8988T (cell line): Measurements from ENCODE around the gene FAM221B.

Source experiments
- DNase-seq: peaks from one replicate; pipeline ENCODE4 v3.0.0; 2011

FAM221B gene

GRCh38 chr9:35790025-35790384 lies 38.5 kb downstream of the FAM221B start:
- no peak for DNase-seq

GRCh38 chr9:35789541-35789940 lies 39.0 kb downstream of the FAM221B start:
- DNase-seq: no peak

DNA sequence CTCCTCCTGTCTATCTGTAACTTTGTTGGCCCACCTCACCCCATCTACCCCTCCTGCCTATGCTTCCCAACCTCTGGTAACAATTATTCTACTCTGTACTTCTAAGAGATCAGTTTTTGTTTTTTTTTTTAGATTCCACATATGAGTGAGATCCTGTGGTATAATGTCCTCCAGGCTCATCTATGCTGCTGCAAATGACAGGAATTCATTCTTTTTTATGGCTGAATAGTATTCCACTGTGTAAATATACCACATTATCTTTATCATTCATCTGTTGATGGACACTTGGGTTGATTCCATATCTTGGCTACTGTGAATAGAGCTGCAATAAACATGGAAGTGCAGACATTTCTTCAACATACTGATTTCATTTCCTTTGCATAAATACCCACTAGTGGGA lies 45.1 kb downstream of the FAM221B start:
- no peak for DNase-seq

DNA sequence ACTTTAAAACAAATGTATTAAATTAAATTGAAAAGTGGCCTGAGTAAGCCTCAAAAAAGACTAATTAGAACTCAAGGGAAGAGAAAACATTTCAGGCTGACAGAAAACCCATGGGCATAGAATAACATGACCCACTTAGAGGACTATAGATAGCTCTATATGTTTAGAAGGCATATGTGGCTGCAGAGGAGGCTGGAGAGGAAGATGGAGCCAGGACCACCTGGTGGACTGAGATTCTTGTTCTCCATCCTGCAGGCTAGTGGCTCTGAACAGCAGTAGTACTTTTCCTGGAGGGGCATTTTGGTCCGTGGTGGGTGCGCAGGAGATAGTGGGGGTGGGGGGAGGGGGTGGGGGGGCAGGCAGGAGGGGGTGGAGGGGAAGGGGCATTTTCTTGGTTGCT lies 47.5 kb downstream of the FAM221B start:
- DNase-seq: no peak

DNA sequence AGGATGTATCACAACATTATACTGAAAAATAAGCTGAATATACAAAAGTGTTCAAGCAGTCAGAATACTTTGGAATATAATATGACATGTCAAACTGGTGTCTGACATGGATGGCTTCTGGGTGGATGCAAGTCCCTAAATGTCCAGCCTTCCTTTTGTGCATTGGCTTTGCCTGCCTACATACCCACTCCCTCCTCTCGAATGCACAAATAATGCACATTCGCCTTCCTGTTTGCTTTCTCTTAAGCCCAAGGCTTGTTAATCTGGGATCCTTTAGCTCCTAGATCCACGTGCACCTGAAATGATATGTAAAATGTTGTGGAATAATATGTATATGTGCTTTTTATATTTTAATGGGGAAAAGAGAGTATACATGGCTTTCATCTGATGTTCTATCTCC lies 50.0 kb downstream of the FAM221B start:
- no peak for DNase-seq

DNA sequence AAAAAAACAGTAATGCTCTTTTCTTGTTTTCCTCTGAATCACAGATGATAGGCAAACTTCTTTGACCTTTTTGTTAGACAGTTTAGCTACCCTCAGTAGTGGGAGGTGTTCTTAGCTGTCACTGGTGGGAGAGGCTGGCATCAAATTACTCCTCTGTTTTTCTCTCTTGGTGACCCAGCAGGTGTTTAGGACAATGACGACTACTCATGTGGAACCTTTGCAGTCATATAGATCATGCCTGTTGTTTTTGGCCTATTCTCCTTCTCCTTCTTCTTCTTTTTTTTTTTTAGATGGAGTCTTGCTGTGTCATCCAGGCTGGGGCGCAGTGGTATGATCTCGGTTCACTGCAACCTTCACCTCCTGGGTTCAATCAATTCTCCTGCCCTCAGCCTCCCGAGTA lies 52.5 kb downstream of the FAM221B start:
- DNase-seq: no peak

DNA sequence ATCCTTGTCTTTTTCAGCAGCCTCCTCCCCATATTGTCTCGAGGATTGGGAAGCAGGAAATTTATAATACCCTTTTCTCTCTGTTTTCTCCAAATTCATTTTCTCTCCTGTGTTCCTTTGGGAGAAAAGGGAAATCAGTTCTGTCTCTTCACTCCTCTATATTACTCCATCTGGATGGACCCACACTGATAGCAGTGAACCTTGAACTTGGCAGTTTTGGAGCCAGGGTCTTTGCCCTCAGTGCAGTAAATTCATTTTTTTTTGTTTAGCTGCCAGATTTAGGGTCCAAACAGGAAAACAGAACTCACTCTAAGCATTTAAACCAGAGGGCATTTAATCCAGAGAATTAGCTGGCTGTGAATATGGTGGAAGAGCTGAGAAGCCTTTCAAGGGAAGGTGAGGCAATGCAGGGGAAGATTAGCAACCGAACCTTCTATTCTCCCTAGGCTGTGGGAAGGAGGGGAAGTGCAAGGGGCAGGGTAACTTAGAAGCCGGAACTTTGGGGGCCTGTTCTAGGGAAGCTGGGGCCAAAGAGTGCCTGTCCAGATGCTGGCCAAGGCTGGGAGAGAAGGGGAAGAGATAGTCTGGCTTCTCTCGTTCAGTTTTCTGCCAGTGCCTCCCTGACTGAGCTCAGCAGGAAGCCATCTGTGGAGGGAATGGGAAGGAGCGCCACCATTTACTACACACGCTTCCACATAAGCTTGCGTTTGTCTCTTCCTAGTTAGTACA lies 53.5 kb downstream of the FAM221B start:
- no peak for DNase-seq

GRCh38 chr9:35771943-35772342 lies 56.6 kb downstream of the FAM221B start:
- no peak for DNase-seq

DNA sequence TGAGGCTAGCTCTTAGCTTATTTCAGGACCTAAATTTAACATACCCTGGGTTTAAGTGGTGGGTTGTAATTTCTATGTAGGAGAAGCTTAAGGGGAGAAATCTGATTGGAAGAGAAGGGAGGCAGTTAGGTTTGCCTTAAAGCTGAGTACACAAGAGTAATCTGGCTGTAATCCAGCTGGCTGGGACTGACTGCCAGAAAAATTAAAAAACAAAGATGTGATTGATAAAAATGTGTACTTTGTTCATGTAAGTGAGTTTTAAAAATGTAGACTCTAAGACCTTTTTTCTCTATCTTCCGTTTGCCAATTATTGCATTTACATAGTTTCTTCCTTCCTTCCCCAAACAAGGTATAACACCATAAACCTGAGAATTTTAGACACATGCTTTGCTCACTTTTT lies 57.0 kb downstream of the FAM221B start:
- DNase-seq: no peak

DNA sequence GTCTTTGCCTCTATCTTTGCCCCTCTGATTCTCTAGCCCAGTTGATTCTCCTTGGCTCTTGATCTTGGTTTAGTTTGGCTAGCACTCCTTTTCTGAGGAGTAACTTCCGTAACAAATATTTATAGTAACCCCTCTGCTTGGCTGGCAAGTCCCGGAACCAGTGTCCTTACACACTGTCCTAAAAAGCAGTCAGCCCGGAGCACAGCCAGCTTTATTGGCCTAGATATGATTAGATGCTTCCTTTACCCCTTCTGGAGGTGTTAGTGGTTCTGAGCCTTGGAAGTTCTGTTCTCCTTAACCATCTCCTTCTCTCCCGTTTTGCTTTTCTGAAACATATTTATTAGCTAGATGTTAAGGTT lies 57.5 kb downstream of the FAM221B start:
- DNase-seq: no peak

DNA sequence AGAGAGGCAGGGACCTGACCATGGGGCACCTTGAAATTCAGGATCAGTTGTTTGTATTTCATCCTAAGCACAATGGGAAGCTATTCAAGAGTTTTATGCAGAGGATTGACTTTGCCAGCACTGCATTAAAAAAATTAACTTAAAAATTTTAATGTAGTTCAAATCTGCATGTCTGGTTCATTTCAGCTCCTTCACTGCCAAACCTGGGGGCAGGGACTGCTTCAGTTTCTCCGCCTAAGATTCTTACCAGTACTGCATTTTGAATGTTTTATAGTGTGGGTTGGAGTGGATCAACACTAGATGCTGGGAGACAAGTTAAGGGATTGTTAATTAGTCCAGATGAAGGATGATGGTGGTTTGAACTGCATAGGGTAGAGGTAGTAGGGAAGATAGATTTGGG lies 58.8 kb downstream of the FAM221B start:
- DNase-seq: no peak

GRCh38 chr9:35767458-35767857 lies 61.1 kb downstream of the FAM221B start:
- DNase-seq: no peak

- DNase-seq: no peak
Measured at GRCh38 chr9:35766997-35767396, 61.5 kb downstream of the FAM221B start.
